GM18507 (cell line): ENCODE results near the gene SNCAIP.
A peak's percentile ranks its signal among the peaks of the same experiment; 100 is the strongest.

Source experiments
- DNase-seq: peaks from one replicate; pipeline ENCODE4 v3.0.0; 2011; ENCODE audit warnings: low read depth; ENCODE audit not compliant: insufficient read length; ENCODE audit errors: extremely low spot score
- FAIRE-seq: peaks from 2 replicates; lab custom pipeline; 2011; peaks lifted over from hg19 to GRCh38; lab: Jason Lieb, UNC

Gene SNCAIP

GRCh38 chr5:122311961-122312590, at the start of gene SNCAIP:
SNCAIP (plus strand) TSS chr5:122312237; CDS start chr5:122391135, 78,898 bp downstream.
- no peak for FAIRE-seq

GRCh38 chr5:122263352-122264030, 48.5 kb upstream of the SNCAIP start:
- FAIRE-seq (no peak), DNase-seq (no peak)

More at GRCh38 chr5:122311961-122312590, at the start of gene SNCAIP:
- no peak for DNase-seq

GRCh38 chr5:122264610-122265009, 47.4 kb upstream of the SNCAIP start:
- no peak for FAIRE-seq
- no peak for DNase-seq

GRCh38 chr5:122267185-122267584, 44.9 kb upstream of the SNCAIP start:
- no peak for FAIRE-seq

GRCh38 chr5:122273696-122274095, 38.3 kb upstream of the SNCAIP start:
- DNase-seq (no peak), FAIRE-seq (no peak)

More at GRCh38 chr5:122267185-122267584, 44.9 kb upstream of the SNCAIP start:
- DNase-seq = no peak

DNA sequence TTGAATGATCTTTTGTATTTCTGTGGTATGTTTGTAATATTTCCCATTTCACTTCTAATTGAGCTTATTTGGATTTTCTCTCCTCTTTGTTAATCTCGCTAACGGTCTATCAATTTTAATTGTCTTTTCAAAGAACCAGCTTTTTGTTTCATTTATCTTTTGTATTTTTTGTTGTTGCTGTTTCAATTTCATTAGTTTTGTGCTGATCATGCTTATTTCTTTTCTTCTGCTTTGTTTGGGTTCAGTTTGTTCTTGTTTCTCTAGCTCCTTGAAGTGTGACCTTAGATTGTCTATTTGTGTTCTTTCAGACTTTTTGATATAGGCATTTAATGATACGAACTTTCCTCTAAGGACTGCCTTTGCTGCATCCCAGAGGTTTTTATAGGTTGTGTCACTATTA, 28.4 kb upstream of the SNCAIP start:
- no peak for FAIRE-seq
- DNase-seq = no peak

DNA sequence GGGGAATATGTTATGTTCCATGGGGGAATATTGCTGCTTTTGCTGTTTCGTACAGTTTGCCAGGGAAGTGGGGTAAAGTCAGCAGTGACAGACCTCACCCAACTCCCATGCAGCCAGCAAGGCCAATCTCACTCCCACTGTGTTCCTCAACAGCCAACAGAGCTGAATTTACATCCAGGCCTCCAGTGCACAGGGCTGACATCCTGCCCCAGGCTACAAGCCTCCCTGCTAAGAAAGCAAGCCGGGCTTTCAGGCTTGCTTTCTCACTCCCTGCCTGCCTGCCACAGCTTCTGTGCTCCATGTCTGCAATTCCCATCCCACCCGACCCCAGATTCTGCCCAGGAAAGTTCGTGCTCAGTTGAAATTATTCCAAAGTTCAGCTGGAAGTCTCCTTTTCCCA, 25.5 kb upstream of the SNCAIP start:
- no peak for FAIRE-seq
- DNase-seq = no peak

- DNase-seq (no peak), FAIRE-seq (no peak)
Measured at GRCh38 chr5:122287101-122287500, 24.9 kb upstream of the SNCAIP start.

DNA sequence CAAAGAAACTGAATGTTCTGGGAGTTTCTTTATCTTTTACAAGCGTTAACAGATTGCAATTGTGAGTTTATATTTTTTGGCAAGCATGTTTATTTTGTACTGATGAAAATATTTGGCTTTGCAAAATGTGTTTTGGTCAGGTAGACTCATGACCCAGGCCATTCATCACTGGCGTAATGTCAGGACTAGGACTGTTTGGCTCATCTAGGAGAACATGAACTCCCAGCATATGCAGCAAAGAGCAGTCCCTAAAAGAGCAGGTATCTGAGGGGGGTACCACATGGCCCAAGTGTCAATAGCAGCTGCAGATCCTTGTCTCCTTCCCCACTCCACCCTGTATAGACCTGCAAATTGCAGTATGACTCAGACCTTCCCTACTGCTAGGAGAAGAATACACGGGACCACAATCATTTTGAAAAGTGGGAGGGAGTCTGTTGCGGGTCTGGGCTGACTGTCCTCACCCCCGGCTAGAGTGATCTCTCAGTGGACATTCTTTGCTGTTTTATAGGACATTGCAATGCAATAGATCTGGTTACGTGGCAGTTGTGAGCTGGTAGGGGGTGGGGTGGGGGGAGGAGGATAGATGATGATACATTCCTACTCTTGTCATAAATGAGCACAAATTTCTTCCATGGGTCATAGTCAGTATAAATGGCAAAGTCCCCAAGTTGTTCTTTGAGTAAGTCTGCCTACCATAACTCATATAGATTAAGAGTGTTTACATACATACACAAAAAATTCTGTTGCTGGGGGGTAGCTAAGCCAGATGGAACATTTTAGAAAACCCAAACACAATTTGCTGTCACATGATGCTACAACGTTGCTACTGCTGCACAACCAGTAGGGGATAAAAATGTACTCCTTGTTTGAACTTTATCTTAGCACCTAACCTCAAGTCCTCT, 20.8 kb upstream of the SNCAIP start:
- DNase-seq (no peak), FAIRE-seq (no peak)

GRCh38 chr5:122292332-122292731, 19.7 kb upstream of the SNCAIP start:
- FAIRE-seq = no peak
- DNase-seq = no peak

GRCh38 chr5:122295138-122295537, 16.9 kb upstream of the SNCAIP start:
- FAIRE-seq (no peak), DNase-seq (no peak)

DNA sequence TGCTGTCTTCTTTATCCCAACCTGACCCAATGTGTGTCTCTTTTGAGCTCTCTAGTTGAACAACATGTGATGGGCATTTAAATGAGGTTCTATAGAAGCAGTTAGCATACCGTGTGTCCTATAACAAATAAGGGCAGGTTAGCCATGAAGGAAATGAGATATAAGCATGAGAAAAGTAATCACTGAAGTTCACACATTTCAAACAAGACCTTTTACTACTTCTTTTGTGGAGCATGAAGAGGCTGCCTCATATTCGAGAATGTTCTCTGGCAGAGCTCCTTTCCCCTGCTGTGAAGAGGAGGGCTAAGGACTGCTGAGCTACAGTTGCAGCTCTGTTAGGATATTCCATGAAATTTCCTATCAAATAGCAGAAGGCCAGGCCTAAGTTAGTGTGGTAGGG, 15.2 kb upstream of the SNCAIP start:
- DNase-seq (no peak), FAIRE-seq (no peak)

- FAIRE-seq (peak; percentile 69), DNase-seq (no peak)
Measured at GRCh38 chr5:122297587-122298298, 14.3 kb upstream of the SNCAIP start.

DNA sequence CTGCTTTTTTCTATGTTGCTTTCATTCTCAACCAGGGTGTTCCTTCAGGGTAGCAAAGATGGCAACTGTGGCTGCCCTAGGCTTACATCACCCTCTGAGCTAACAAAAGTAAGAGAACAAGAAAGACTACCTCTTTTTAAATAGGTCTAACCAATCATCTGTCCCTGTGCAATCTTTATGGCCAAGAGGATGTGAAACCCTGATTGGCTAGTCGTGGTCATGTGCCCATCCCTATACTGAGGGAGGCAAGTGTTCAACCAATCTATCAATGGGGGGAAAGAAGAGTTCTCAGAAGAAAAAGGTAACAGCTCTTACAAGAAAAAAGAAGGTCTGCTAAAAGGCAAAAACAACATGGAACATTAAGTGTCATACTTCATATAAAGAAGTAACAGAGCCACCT, 11.7 kb upstream of the SNCAIP start:
- FAIRE-seq (peak; percentile 21), DNase-seq (no peak)

DNA sequence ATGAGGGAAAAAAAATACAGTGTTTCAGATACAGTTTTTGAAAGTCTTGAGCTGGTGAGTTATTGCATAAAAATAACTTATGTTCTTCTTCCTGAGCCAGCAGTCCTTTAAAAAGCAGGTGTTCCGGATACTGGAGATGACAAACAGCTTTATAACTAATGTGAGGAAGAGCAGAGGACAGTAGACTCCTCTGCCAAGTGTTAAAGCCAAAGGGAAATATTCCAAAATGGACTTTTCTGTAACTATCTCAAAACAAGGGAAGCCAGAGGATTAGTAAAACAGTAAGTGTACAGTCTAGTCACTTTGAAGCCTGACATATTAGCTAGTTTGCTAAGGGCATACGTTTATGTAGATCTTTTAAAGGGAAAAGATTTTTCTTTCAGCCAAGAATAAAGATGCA, 11.0 kb upstream of the SNCAIP start:
- DNase-seq (no peak), FAIRE-seq (no peak)

DNA sequence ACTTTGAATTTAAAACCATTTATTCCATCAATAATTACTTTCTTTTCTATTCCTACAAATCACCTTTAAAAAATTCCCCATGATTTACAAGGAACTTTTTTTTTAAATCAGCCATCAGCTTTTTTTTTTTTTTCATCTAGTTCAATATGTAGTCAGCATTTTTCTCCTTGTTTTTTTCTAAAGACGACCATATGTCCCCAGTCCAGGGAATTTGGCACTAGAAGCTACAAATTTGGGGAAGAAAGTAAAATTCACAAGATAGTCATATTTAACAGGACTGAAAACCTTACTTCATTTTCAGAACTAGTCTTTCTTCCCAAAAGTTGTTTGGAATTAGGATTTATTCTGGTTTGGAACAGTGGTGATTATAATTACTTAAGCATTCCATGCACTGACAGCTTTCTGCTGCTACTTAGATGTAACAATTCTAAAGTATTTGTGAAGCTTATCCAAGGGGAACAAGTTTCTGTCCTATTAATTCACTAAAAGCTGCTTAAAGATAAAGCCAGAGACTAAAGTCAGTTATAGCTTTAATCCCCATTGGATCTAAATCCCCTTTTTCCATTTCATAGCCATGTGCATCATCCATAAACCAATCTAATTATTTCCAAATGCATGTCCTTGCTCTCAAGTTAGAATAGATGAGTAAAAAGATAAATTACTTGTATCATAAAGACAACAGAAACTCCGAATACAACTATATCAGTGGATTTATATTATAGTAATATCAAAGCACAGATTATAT, 7.4 kb upstream of the SNCAIP start:
- DNase-seq (no peak), FAIRE-seq (no peak)

GRCh38 chr5:122306461-122306860, 5.6 kb upstream of the SNCAIP start:
- FAIRE-seq = no peak
- no peak for DNase-seq

DNA sequence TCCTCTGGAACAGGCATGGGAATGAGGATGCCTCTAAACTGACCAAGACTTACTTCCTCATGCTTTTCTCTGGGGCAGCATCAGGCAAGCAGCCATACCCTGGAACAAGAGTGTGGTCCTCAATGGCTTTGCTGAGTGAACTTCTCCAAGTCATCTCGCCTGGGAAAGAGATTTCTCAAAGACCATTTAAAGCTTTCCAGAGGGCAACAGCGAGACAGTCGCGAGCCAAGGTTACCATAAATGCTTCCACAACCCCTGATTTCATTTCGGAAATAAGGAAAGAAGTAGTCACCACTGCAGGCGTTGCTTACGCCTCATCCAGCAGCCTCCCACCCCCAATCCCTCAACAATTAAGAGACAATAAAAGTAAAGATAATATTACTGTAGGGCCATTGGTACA, 1.1 kb upstream of the SNCAIP start:
- no peak for FAIRE-seq

GRCh38 chr5:122311497-122311960, 508 bp upstream of the SNCAIP start:
- DNase-seq (no peak), FAIRE-seq (no peak)

More for the DNA sequence above, 1.1 kb upstream of the SNCAIP start:
- DNase-seq = no peak
